GM20431 (cell line): ENCODE results near the gene FSTL4.

Experiments used
- in situ Hi-C: fragments of 300-500 bp; cut with MseI, MboI; formaldehyde crosslinking; loops from one replicate; pipeline ENCODE4 v1.15.0; 2020; ENCODE audit warnings: low sequenced_read_pairs; ENCODE audit not compliant: unreplicated experiment

FSTL4 gene

GRCh38 chr5:133260715-133261114, 351.6 kb downstream of the FSTL4 start:
- in situ Hi-C loops = no loop called here

DNA sequence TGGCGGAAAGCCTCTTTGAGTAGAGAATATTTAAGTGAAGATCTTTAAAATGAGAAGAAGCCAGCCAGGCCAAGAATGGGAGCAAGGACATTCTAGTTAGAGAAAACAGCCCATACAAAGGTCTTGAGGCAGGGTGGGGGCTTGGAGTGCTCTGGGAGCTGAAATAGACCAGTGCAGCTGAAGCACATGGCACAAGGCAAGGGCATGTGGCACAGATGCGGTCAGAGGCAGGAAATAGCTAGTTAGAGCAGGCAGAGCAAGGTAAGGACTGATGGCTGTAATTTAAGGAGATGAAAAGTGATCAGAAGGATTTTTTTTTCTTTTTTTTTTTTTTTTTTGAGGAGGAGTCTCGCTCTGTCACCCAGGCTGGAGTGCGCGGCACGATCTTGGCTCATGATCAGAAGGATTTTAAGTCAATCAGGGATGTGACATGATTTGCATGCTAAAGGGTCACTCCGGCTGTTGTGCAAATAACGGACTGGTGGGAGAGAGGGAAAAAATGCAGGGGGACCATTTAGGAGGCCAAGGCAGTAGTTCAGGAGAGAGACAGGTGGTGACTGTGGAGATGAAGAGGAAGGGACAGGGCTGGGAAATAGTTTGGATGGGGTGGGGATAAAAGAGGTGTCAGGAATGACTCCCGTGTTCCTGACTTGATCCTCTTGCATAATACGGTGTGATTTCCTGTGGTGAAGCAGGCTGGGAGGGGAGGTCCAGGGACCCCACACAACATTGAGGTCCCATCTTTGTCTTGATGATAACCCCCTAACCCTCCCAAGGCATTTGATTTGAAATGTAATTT, 352.9 kb downstream of the FSTL4 start:
- in situ Hi-C loops = no loop called here

DNA sequence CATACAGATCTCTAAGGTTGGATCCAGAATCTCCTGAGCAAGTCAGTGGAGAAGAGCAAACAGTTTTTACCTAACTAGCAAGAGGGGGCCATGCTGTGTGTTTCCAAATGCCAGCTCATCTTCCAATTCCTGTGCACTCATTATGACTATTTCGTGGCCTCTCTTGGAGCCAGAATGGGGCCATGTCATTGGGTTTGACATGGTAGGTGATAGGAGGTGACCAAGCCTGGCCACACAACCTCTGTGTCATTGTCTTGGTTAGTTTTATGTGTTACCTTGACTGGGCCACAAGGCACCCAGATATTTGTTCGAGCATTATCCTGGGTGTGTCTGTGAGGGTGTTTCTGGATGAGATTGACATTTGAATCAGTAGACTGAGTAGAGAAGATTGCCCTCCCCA, 354.4 kb downstream of the FSTL4 start:
- in situ Hi-C loops = no loop called here

DNA sequence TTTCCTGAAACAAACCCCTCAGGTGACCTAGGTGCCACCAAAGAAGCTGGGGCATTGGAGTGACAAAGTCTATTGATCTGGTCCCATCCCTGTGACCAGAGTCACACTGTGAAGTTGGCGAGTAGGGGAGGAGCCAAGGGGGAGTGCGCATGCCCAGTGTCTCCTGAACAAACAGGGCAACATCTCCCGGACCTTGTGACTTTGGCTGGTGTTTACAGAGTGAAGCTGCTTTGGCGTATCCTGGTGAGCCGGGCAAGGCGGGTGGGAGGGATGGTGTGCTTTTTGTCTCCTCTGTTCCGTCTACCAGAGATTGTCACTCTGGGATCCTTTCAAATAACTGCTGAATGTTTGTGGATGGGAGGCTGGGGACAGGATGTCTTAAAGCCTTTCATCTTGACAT, 356.1 kb downstream of the FSTL4 start:
- in situ Hi-C loops = no loop called here

- in situ Hi-C loops = no loop called here
Measured at GRCh38 chr5:133254803-133255202, 357.5 kb downstream of the FSTL4 start.

- in situ Hi-C loops = no loop called here
Measured at GRCh38 chr5:133253671-133254070, 358.7 kb downstream of the FSTL4 start.

- in situ Hi-C loops = no loop called here
Measured at GRCh38 chr5:133253070-133253469, 359.3 kb downstream of the FSTL4 start.

- in situ Hi-C loops = no loop called here
Measured at GRCh38 chr5:133252133-133252480, 360.2 kb downstream of the FSTL4 start.

DNA sequence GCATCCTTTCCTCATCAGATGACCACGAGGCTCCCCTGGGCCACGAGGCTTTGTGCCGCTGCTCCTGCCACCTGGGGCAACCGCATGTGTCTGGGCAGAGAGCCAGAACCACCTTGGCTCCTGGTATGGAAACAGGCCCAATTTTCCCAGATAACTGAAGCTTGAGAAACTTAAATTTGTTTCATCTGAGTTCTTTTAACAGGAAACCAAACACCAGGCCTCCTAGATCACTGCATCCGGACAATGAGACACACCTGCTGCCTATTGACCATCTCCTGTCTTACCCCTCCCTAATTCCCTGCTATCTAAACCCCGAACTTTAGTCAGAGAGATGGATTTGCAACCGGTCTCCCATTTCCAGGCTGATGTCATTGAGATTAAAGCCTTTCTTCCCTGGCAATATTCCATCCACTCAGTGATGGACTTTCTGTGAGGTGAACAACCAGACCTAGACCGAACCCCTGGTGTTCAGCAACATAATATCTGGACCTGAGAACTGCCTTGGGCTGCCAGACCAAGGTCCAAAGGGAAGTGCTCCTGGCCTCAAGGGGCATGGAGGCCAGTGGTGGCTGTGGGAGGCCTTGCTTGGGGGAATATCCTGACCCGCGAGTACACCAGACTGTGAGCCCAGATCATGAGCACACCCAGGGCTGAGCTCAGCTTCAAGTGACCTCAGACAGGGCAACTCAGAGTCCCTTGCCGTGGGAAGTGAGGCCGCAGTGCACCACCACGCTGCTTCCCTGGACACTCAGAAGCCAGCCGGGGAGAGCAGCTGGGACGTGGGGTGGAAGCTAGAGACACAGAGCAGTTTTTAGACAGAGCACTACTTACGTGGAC, 360.8 kb downstream of the FSTL4 start:
- in situ Hi-C loops = no loop called here

DNA sequence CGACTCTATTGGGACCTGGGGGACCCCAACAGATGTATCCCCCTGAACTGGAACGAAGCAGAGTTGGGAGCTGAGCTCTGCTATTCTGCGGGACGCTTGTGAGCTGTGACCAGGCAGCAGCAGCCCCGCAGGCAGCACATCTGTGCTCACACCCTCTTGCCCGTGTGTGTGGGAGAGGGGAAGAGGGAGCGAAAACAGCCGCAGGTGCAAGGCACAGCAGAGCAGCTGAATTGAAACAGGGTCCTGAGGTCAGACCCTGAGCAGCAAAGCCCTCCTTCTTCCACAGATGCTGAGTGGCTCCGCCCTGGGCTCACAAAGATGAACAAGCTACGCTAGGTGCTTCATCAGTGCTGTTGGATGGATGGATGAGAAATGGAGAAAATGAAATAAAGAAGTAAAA, 361.8 kb downstream of the FSTL4 start:
- in situ Hi-C loops = no loop called here

GRCh38 chr5:133249593-133249992, 362.7 kb downstream of the FSTL4 start:
- in situ Hi-C loops = no loop called here

- in situ Hi-C loops = no loop called here
Measured at GRCh38 chr5:133247881-133248624, 364.3 kb downstream of the FSTL4 start.

DNA sequence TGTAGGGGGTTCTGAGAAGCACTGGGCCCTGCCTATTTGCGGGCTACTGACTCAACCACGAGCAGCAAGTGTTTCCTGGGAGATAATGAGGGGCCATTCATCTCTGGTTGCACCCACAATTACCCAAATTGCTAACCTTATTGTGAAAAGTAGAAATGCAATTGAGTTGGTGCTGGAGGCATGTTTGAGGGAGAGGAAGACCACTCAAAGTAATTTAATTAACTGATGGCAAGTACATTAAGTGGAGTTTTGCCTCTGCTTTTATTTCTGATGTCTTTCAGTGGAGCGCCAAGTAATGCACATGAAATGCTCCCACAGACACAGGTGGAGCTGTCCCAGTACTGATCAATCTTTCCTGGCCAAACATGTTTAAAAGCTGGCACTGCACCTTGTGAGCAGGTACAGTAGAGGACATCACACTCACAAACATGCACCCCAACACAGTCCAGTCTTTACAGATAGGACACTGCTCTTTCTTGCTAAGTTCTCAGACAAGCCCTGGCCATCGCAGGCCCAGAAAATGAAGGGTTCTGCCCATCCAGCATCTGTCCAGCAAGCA, 365.1 kb downstream of the FSTL4 start:
- in situ Hi-C loops = no loop called here

DNA sequence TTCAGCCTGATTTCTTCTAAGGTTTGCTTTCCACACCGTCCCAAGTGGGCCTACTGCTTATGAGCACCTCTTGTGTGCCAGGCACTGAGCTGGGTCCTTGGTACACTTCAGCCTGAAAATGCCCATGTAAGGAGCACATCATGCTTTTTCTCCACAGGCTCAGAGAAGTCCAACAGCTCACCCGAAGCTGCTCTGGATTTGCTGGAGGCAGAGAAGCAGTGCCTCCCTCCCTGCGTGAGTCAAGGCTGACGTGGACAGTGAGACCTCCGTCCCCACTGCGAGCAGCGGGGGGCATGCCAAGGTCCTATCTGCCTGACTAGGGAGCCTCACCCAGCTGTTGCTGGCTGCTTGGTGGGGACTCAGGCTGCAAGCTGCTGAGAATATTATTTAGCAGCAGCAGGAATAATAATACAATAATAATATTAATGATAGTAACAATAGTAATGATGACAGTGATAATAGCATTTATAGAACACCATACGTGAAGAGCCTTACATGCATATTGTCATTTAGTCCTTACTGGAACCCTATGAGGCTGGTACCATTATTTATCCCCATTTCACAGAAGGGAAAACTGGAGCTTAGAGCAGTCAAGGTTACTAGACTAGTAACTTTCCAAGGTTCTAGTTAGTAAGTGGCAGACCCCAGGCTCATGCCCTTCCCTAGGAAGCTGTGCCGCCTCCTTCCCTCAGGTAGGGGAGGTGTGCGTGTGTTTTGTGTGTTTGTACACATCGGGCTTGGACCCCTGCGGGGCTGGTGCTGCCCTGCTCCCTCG, 365.8 kb downstream of the FSTL4 start:
- in situ Hi-C loops = no loop called here

DNA sequence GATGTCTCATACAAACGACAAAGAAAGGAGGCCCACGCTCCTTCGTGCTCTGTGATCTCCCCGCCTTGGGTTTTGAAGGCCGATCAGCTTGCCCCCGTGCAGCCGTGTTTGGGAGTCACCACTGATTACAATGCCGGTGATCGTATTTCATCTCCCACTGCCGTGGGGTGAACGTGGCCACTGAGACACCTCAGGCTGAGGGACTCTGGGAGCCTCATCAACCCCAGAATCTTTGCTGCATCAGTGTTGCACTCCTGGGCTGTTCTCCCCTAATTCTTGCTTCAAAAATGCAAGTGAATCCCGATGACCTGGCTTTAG, 366.3 kb downstream of the FSTL4 start:
- in situ Hi-C loops = no loop called here

- in situ Hi-C loops = no loop called here
Measured at GRCh38 chr5:133245191-133246052, 366.9 kb downstream of the FSTL4 start.

DNA sequence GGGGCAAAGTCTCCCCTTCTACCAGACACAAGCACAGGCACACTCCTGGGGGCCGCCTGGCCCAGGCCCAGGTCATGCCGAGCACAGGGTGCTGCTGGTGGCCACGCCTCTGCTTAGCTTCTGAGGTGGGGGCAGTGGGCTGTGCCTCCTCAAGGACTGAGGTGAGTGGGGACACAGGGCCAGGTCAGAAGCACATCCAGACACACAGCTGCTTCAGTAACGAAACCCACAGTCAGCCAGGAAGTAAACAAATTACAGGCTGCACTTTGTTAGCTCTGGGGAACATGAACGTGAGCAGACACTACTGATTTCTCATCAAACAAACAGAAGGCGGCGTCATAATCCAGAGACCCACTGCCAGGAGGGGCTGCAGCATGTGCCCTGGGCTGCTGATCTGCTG, 368.1 kb downstream of the FSTL4 start:
- in situ Hi-C loops = no loop called here

GRCh38 chr5:133243196-133243595, 369.1 kb downstream of the FSTL4 start:
- in situ Hi-C loops = no loop called here

DNA sequence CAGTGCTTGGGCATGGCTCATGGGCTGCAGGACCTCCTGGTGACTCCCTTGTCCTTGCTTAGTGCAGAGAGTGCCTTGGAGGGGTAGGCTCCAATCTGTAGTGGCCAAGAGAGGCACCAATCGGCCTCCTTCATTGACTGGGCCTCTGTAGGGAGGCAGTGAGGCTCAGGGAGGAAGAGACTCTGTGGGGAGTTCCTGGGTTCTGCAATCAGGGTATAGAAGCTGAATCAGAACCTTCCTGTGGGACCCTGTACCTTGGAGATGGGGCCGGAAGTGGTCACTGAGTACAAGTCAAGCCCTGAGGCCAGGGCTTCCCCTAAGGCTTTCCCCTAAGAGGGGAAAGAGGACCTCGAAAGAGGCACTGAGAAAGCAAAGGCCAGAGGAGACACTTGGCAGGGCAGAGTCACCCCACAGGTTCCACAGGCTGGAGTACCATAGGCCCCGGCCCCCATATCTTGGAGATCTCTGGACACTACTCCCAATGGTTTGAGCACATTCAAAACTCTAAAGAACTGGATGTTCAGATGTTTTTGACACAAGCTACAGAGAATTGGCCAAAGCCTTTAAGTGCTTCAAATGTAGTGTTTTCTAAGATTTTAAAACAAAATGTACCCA, 370.0 kb downstream of the FSTL4 start:
- in situ Hi-C loops = no loop called here
